ENCODE measurements around the gene BTRC. TPM values are rescaled to one million over a fixed set of nuclear protein-coding genes. Genes with fewer than 3 reads are reported as not detected.

Gene BTRC
- total and polyA plus RNA-seq, 7 donors = 2.4 to 32.6 (median 9.4) TPM

DNA sequence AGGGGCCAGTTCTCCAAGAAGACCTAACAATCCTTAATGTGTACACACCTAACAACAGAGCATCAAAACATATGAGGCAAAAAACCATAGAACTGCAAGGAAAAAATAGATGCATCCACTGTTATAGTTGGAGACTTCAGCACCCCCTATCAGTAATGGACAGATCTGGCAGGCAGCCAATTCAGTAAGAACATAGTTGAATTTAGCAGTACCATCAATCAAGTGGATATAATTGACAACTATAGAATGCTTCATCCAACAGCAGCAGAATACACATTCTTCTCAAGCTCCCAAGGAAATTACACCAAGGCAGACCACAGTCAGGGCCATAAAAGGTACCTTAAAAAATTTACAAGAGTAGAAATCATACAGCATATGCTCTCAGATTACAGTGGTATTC lies 191.9 kb downstream of the BTRC start:
- TF ChIP-seq POLR2A (IDR thresholded peaks at IDR 0.05) (no peak), POLR2AphosphoS5 (IDR thresholded peaks at IDR 0.05) (no peak), EP300 (IDR thresholded peaks at IDR 0.05) (no peak)
- TF ChIP-seq, protein P1, sequence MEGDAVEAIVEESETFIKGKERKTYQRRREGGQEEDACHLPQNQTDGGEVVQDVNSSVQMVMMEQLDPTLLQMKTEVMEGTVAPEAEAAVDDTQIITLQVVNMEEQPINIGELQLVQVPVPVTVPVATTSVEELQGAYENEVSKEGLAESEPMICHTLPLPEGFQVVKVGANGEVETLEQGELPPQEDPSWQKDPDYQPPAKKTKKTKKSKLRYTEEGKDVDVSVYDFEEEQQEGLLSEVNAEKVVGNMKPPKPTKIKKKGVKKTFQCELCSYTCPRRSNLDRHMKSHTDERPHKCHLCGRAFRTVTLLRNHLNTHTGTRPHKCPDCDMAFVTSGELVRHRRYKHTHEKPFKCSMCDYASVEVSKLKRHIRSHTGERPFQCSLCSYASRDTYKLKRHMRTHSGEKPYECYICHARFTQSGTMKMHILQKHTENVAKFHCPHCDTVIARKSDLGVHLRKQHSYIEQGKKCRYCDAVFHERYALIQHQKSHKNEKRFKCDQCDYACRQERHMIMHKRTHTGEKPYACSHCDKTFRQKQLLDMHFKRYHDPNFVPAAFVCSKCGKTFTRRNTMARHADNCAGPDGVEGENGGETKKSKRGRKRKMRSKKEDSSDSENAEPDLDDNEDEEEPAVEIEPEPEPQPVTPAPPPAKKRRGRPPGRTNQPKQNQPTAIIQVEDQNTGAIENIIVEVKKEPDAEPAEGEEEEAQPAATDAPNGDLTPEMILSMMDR (IDR thresholded peaks at IDR 0.05) = no peak

DNA sequence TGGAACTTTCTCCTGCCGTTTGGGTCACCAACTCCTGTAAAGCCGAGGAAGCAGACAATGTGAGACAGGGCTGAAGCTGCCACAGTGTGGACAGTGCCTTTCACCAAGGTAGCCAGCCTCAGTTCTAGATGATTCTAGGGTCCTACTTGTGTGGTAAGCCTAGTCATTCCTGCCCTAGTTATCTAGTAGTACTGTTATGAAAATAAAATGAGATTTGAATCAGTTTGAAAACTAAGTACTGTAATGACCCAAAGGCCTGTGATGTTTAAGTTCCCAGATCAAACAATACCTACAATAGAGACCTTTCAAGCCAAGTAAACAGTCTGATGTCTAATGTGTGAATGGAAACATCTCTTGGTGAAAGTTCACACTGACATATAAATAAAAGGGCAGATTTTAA lies 197.0 kb downstream of the BTRC start:
- peaks cover 0 to 40% (median 7%) of the 10 kb centered on the region in 4 donors for H3K36me3 ChIP-seq
- peaks cover 0 to 13% (median 11%) of the 10 kb centered on the region in 4 donors for H3K4me1 ChIP-seq
- no peaks in the 10 kb centered on the region for H3K9me3 ChIP-seq
- no peak overlapping the region for H3K27ac ChIP-seq
- TF ChIP-seq POLR2AphosphoS5 (IDR thresholded peaks at IDR 0.05) (no peak), EP300 (IDR thresholded peaks at IDR 0.05) (no peak), POLR2A (IDR thresholded peaks at IDR 0.05) (no peak)
- TF ChIP-seq, protein P1 (IDR thresholded peaks at IDR 0.05) = no peak
- DNase-seq = no peak
- no peaks in the 10 kb centered on the region for H3K27me3 ChIP-seq
- intact Hi-C loops (cut with DNase I) = no loop called here
- H3K4me3 ChIP-seq = no peak overlapping the region
- WGBS, 2 donors = 92 to 94% methylated on average over 2 of the region's 2 CpGs

More for the DNA sequence above, 191.9 kb downstream of the BTRC start:
- Histone ChIP-seq H3K4me1 (peaks cover 0 to 13% (median 11%) of the 10 kb centered on the region in 4 donors), H3K36me3 (peaks cover 0 to 13% (median 0%) of the 10 kb centered on the region in 4 donors), H3K27ac (no peak overlapping the region), H3K9me3 (no peaks in the 10 kb centered on the region), H3K27me3 (no peaks in the 10 kb centered on the region), H3K4me3 (no peak overlapping the region)
- intact Hi-C loops (cut with DNase I) = no loop called here
- DNase-seq = no peak

DNA sequence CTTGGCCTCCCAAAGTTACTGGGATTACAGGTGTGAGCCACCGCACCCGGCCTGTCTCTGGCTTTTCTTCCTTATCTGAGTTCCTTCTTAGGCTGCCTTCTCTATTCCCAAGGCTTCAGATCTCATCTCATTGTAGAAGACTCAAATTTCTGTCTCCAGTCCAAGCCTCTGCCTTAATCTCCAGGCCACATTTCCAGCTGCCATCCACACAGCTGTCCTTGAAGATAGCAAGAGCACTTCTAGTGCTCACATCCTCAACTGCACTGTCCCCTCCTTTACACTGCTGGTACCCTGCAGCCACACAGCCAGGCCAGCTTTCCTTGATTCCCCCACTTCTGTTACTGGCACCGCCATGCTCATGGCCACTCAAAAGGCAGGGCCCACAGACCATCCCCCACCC lies 198.5 kb downstream of the BTRC start:
- Histone ChIP-seq H3K27me3 (no peaks in the 10 kb centered on the region), H3K4me1 (peaks cover 0 to 13% (median 11%) of the 10 kb centered on the region in 4 donors), H3K9me3 (no peaks in the 10 kb centered on the region), H3K4me3 (no peak overlapping the region), H3K36me3 (peaks cover 0 to 40% (median 7%) of the 10 kb centered on the region in 4 donors), H3K27ac (no peak overlapping the region)
- 98% methylated on average over 3 of the region's 3 CpGs for WGBS, 2 donors
- TF ChIP-seq, protein P1 (IDR thresholded peaks at IDR 0.05) = no peak
- no peak for TF ChIP-seq POLR2AphosphoS5 (IDR thresholded peaks at IDR 0.05)
- no peak for TF ChIP-seq POLR2A (IDR thresholded peaks at IDR 0.05)
- no peak for TF ChIP-seq EP300 (IDR thresholded peaks at IDR 0.05)
- intact Hi-C loops (cut with DNase I) = no loop called here
- no peak for DNase-seq

DNA sequence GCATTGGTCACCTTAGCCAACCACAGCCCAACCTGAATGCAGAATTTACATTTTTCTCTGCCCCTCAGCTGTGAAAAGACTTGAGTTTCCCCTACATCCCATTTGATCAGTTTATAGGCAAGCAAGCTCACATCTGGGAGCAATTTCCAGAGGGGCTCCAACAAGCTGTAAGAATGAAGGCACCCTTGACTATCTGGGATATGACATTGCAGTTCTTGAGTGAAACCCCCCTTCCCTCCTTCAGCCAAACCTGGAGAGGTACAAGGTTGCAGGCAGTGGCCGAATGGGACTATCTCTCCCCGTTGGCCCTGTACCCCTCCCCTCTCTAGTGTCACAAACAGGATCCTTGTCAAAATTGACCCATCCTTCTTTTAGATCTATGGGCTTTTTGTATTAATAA lies 203.6 kb downstream of the BTRC start:
- Histone ChIP-seq H3K27me3 (peaks cover 0 to 27% (median 14%) of the 10 kb centered on the region in 3 donors), H3K36me3 (peaks cover 0 to 22% (median 6%) of the 10 kb centered on the region in 4 donors), H3K9me3 (no peaks in the 10 kb centered on the region), H3K27ac (no peak overlapping the region), H3K4me1 (peaks cover 0 to 4% (median 0%) of the 10 kb centered on the region in 4 donors), H3K4me3 (no peak overlapping the region)
- no peak for DNase-seq
- TF ChIP-seq, protein P1 (IDR thresholded peaks at IDR 0.05) = no peak
- TF ChIP-seq POLR2A (IDR thresholded peaks at IDR 0.05) (no peak), POLR2AphosphoS5 (IDR thresholded peaks at IDR 0.05) (no peak), EP300 (IDR thresholded peaks at IDR 0.05) (no peak)
- 94 to 96% methylated on average over 2 of the region's 2 CpGs for WGBS, 2 donors
- intact Hi-C loops (cut with DNase I) = no loop called here

DNA sequence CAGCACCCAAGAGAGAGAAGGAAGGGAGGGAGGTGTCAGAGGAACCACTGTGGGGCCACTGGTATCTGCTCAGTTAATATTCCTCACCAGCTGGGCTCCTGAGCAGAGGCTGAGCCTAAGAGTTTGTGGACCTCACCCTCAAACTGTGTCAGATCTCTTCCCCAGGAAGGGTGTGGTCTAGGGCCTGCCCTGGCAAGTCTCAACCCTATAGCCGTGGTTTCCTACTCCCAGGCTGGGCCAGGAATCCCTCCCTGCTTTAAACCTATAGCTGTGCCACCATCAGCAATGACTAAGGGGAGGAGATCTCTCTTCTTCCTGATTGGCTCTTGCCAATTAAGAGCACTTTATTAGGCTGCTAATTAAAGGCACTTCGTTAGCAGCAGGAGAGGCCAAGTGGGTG lies 204.2 kb downstream of the BTRC start:
- Histone ChIP-seq H3K36me3 (peaks cover 0 to 16% (median 2%) of the 10 kb centered on the region in 4 donors), H3K4me1 (peaks cover 0 to 4% (median 0%) of the 10 kb centered on the region in 4 donors), H3K9me3 (no peaks in the 10 kb centered on the region), H3K27me3 (peaks cover 0 to 34% (median 18%) of the 10 kb centered on the region in 3 donors), H3K4me3 (no peak overlapping the region), H3K27ac (no peak overlapping the region)
- intact Hi-C loops (cut with DNase I) = no loop called here
- DNase-seq = peak; percentile 33
- 49 to 63% methylated on average over 2 of the region's 2 CpGs for WGBS, 2 donors
- TF ChIP-seq POLR2AphosphoS5 (IDR thresholded peaks at IDR 0.05) = no peak
- TF ChIP-seq POLR2A (IDR thresholded peaks at IDR 0.05) = no peak
- TF ChIP-seq, protein P1 (IDR thresholded peaks at IDR 0.05) = no peak
- TF ChIP-seq EP300 (IDR thresholded peaks at IDR 0.05) = no peak

Data from sigmoid colon (tissue), 7 donors.